ENCODE results near the gene MDH2. TPM values are rescaled to one million over a fixed set of nuclear protein-coding genes. Genes with fewer than 3 reads are reported as not detected.
"Not testable (repeated sequence)": the region's sequence is repeated elsewhere in the genome, so short reads cannot be mapped to it uniquely, and the experiment has no call there.

MDH2 gene
- total and polyA plus RNA-seq, 4 donors = 33.6 to 275 (median 163) TPM

DNA sequence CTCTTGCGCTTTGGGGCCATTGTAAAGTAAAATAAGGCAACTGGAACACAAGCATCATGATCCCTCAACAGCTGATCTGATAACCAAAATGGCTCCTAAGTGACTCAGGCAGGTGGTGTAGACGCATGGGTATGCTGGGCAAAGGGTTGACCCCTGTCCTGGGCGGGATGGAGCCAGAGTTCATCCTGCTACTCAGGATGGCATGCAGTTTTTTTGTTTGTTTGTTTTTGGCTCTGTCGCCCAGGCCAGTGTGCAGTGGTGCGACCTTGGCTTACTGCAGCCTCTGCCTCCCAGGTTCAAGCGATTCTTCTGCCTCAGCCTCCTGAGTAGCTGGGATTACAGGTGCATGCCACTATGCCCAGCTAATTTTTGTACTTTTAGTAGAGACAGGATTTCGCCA is 10.8 kb downstream of the MDH2 start:
- not testable (repeated sequence) for DNase-seq (ENCODE audit: low spot score); H3K27me3 ChIP-seq (ENCODE audit: control insufficient read depth in 4 of 4, insufficient read depth in 4 of 4, low read length in 3 of 4); H3K9me3 ChIP-seq (ENCODE audit: control insufficient read depth in 4 of 4, low read length in 3 of 4); H3K9ac ChIP-seq (ENCODE audit: low read depth in 1 of 2, low read length in 2 of 2); H3K4me3 ChIP-seq (ENCODE audit: low read depth in 1 of 3, low read length in 3 of 3)
- TF ChIP-seq, protein P1, sequence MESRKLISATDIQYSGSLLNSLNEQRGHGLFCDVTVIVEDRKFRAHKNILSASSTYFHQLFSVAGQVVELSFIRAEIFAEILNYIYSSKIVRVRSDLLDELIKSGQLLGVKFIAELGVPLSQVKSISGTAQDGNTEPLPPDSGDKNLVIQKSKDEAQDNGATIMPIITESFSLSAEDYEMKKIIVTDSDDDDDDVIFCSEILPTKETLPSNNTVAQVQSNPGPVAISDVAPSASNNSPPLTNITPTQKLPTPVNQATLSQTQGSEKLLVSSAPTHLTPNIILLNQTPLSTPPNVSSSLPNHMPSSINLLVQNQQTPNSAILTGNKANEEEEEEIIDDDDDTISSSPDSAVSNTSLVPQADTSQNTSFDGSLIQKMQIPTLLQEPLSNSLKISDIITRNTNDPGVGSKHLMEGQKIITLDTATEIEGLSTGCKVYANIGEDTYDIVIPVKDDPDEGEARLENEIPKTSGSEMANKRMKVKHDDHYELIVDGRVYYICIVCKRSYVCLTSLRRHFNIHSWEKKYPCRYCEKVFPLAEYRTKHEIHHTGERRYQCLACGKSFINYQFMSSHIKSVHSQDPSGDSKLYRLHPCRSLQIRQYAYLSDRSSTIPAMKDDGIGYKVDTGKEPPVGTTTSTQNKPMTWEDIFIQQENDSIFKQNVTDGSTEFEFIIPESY (IDR thresholded peaks at IDR 0.05) = peak; percentile 84
- TF ChIP-seq, protein P2, sequence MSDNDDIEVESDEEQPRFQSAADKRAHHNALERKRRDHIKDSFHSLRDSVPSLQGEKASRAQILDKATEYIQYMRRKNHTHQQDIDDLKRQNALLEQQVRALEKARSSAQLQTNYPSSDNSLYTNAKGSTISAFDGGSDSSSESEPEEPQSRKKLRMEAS (IDR thresholded peaks at IDR 0.05) = peak; percentile 97
- TF ChIP-seq YY1 (IDR thresholded peaks at IDR 0.05) (peak; percentile 96), JUND (IDR thresholded peaks at IDR 0.05) (peak in 1 of 2 donors; percentile 49), HNF4A (conservative IDR thresholded peaks at IDR 0.05) (peak; percentile 78 to 88), HNF4G (IDR thresholded peaks at IDR 0.05) (peak; percentile 11), SP1 (IDR thresholded peaks at IDR 0.05) (peak; percentile 83), RXRA (IDR thresholded peaks at IDR 0.05) (peak; percentile 85 to 93), RAD21 (IDR thresholded peaks at IDR 0.05) (peak in 1 of 2 donors; percentile 14)
- TF ChIP-seq, protein P3, sequence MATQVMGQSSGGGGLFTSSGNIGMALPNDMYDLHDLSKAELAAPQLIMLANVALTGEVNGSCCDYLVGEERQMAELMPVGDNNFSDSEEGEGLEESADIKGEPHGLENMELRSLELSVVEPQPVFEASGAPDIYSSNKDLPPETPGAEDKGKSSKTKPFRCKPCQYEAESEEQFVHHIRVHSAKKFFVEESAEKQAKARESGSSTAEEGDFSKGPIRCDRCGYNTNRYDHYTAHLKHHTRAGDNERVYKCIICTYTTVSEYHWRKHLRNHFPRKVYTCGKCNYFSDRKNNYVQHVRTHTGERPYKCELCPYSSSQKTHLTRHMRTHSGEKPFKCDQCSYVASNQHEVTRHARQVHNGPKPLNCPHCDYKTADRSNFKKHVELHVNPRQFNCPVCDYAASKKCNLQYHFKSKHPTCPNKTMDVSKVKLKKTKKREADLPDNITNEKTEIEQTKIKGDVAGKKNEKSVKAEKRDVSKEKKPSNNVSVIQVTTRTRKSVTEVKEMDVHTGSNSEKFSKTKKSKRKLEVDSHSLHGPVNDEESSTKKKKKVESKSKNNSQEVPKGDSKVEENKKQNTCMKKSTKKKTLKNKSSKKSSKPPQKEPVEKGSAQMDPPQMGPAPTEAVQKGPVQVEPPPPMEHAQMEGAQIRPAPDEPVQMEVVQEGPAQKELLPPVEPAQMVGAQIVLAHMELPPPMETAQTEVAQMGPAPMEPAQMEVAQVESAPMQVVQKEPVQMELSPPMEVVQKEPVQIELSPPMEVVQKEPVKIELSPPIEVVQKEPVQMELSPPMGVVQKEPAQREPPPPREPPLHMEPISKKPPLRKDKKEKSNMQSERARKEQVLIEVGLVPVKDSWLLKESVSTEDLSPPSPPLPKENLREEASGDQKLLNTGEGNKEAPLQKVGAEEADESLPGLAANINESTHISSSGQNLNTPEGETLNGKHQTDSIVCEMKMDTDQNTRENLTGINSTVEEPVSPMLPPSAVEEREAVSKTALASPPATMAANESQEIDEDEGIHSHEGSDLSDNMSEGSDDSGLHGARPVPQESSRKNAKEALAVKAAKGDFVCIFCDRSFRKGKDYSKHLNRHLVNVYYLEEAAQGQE (IDR thresholded peaks at IDR 0.05) = peak; percentile 23
- Histone ChIP-seq H3K27ac (ENCODE audit: low read depth in 1 of 2, low read length in 2 of 2) (peak overlapping the region; percentile 89 to 92), H3K36me3 (ENCODE audit: control insufficient read depth in 4 of 4, insufficient read depth in 3 of 4, low read depth in 1 of 4, low read length in 3 of 4) (peaks cover 6 to 54% (median 25%) of the 10 kb centered on the region in 4 donors), H3K4me1 (ENCODE audit: control insufficient read depth in 4 of 4, insufficient read depth in 4 of 4, low read length in 3 of 4) (peaks cover 12 to 53% (median 34%) of the 10 kb centered on the region in 4 donors)
- 56% methylated on average over 7 of the region's 7 CpGs for WGBS

DNA sequence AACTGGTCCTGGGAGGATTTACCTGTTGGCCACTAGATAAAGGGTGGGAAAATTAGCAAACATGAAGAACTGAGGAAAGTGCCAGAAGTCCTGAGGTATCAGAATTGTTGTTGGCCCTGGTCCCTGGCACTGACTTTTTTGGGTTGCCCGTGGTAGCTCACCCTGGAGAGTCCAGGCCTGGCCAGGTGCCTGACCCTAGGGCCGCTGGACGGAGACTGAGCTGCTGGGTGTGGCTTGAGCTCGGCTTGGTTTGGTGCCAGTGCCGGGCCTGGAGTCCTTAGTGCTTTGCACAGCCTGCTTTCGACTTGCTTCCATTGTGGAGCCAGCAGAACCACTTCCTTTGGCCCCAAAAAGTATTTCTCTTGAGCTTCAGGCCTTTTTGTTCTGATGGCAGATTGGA is 12.9 kb downstream of the MDH2 start:
- H3K9ac ChIP-seq (ENCODE audit: low read depth in 1 of 2, low read length in 2 of 2) = no peak overlapping the region
- DNase-seq (ENCODE audit: low spot score) = no peak
- H3K27me3 ChIP-seq (ENCODE audit: control insufficient read depth in 4 of 4, insufficient read depth in 4 of 4, low read length in 3 of 4) = no peaks in the 10 kb centered on the region
- H3K27ac ChIP-seq (ENCODE audit: low read depth in 1 of 2, low read length in 2 of 2) = peak overlapping the region; percentile 40 to 92
- no peaks in the 10 kb centered on the region for H3K9me3 ChIP-seq (ENCODE audit: control insufficient read depth in 4 of 4, low read length in 3 of 4)
- H3K36me3 ChIP-seq (ENCODE audit: control insufficient read depth in 4 of 4, insufficient read depth in 3 of 4, low read depth in 1 of 4, low read length in 3 of 4) = peaks cover 14 to 65% (median 38%) of the 10 kb centered on the region in 4 donors
- peaks cover 10 to 53% (median 34%) of the 10 kb centered on the region in 4 donors for H3K4me1 ChIP-seq (ENCODE audit: control insufficient read depth in 4 of 4, insufficient read depth in 4 of 4, low read length in 3 of 4)
- 33% methylated on average over 6 of the region's 6 CpGs for WGBS
- no peak for TF ChIP-seq HNF4G (IDR thresholded peaks at IDR 0.05)
- TF ChIP-seq RXRA (IDR thresholded peaks at IDR 0.05) = peak; percentile 63 to 76
- TF ChIP-seq, protein P3 (IDR thresholded peaks at IDR 0.05) = no peak
- TF ChIP-seq, protein P4, sequence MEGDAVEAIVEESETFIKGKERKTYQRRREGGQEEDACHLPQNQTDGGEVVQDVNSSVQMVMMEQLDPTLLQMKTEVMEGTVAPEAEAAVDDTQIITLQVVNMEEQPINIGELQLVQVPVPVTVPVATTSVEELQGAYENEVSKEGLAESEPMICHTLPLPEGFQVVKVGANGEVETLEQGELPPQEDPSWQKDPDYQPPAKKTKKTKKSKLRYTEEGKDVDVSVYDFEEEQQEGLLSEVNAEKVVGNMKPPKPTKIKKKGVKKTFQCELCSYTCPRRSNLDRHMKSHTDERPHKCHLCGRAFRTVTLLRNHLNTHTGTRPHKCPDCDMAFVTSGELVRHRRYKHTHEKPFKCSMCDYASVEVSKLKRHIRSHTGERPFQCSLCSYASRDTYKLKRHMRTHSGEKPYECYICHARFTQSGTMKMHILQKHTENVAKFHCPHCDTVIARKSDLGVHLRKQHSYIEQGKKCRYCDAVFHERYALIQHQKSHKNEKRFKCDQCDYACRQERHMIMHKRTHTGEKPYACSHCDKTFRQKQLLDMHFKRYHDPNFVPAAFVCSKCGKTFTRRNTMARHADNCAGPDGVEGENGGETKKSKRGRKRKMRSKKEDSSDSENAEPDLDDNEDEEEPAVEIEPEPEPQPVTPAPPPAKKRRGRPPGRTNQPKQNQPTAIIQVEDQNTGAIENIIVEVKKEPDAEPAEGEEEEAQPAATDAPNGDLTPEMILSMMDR (IDR thresholded peaks at IDR 0.05; ENCODE audit: low read depth, low read length, missing input control) = no peak
- no peak for TF ChIP-seq FOXA2 (IDR thresholded peaks at IDR 0.05)
- peak; percentile 50 for TF ChIP-seq SP1 (IDR thresholded peaks at IDR 0.05)
- TF ChIP-seq TAF1 (conservative IDR thresholded peaks at IDR 0.05) = no peak
- peak; percentile 27 to 48 for TF ChIP-seq RAD21 (IDR thresholded peaks at IDR 0.05)
- TF ChIP-seq NR2F2 (IDR thresholded peaks at IDR 0.05) = no peak
- TF ChIP-seq, protein P2 (IDR thresholded peaks at IDR 0.05) = peak; percentile 64
- TF ChIP-seq FOXA1 (IDR thresholded peaks at IDR 0.05) = no peak
- TF ChIP-seq YY1 (IDR thresholded peaks at IDR 0.05) = peak; percentile 38
- TF ChIP-seq HNF4A (conservative IDR thresholded peaks at IDR 0.05) = peak; percentile 47 to 56
- no peak overlapping the region for H3K4me3 ChIP-seq (ENCODE audit: low read depth in 1 of 3, low read length in 3 of 3)

All from liver (tissue), 9 donors.